Liver (tissue), 9 donors: ENCODE measurements around the gene DOCK2. TPM values are rescaled to one million over a fixed set of nuclear protein-coding genes. Genes with fewer than 3 reads are reported as not detected.

Experiments
- DNase-seq: peaks from one replicate; pipeline ENCODE4 v3.0.0-alpha.2; 2017; ENCODE audit warnings: low spot score
- H3K27ac ChIP-seq, 2 donors: one replicate each; pipeline ENCODE4 v1.7.0; 2013; ENCODE audit warnings: inconsistent platforms in 2 of 2, low read length in 2 of 2, control low read depth in 1 of 2, low read depth in 1 of 2, mild to moderate bottlenecking in 1 of 2
- H3K27me3 ChIP-seq, 4 donors: one replicate each; pipeline versions ENCODE4 v1.6.1 to v1.7.0; 2013; ENCODE audit warnings: low read length in 3 of 4, inconsistent platforms in 1 of 4, mild to moderate bottlenecking in 1 of 4, moderate library complexity in 1 of 4; ENCODE audit not compliant: control insufficient read depth in 4 of 4, insufficient read depth in 4 of 4
- H3K36me3 ChIP-seq, 4 donors: one replicate each; pipeline versions ENCODE4 v1.6.1 to v1.7.0; 2013; ENCODE audit warnings: low read length in 3 of 4, mild to moderate bottlenecking in 3 of 4, low read depth in 1 of 4, moderate library complexity in 1 of 4; ENCODE audit not compliant: control insufficient read depth in 4 of 4, insufficient read depth in 3 of 4
- H3K4me1 ChIP-seq, 4 donors: one replicate each; pipeline versions ENCODE4 v1.6.1 to v1.7.0; 2013; ENCODE audit warnings: low read length in 3 of 4, mild to moderate bottlenecking in 3 of 4, moderate library complexity in 1 of 4; ENCODE audit not compliant: control insufficient read depth in 4 of 4, insufficient read depth in 4 of 4
- H3K4me3 ChIP-seq, 3 donors: one replicate each; pipeline versions ENCODE4 v1.6.1 to v1.7.0; 2013; ENCODE audit warnings: low read length in 3 of 3, control low read depth in 1 of 3, low read depth in 1 of 3, mild to moderate bottlenecking in 1 of 3
- H3K9ac ChIP-seq, 2 donors: one replicate each; pipeline ENCODE4 v1.7.0; 2013; ENCODE audit warnings: low read length in 2 of 2, mild to moderate bottlenecking in 2 of 2, moderate library complexity in 2 of 2, control low read depth in 1 of 2, low read depth in 1 of 2
- H3K9me3 ChIP-seq, 4 donors: one replicate each; pipeline versions ENCODE4 v1.6.1 to v1.7.0; 2013; ENCODE audit warnings: low read length in 3 of 4; ENCODE audit not compliant: control insufficient read depth in 4 of 4
- EGR1 ChIP-seq, 2 donors: IDR thresholded peaks; 2 replicates each; pipeline ENCODE4 v1.6.1; 2016 to 2018; ENCODE audit warnings: antibody characterized with exemption in 2 of 2, low read depth in 2 of 2
- FOXA1 ChIP-seq: IDR thresholded peaks from 2 replicates; pipeline ENCODE4 v1.6.1; 2016; ENCODE audit warnings: antibody characterized with exemption
- FOXA2 ChIP-seq: IDR thresholded peaks from 2 replicates; pipeline ENCODE4 v1.6.1; 2016; ENCODE audit warnings: antibody characterized with exemption
- GABPA ChIP-seq, 2 donors: IDR thresholded peaks in 1 of 2; conservative IDR thresholded peaks in 1 of 2; 2 replicates each; pipeline ENCODE4 v1.6.1; 2016; ENCODE audit warnings: antibody characterized with exemption in 2 of 2, mild to moderate bottlenecking in 1 of 2, moderate library complexity in 1 of 2
- HNF4A ChIP-seq, 2 donors: conservative IDR thresholded peaks; 2 replicates each; pipeline ENCODE4 v1.6.1; 2016; ENCODE audit warnings: antibody characterized with exemption in 2 of 2, mild to moderate bottlenecking in 2 of 2
- HNF4G ChIP-seq: IDR thresholded peaks from 2 replicates; pipeline ENCODE4 v1.6.1; 2016; ENCODE audit warnings: antibody characterized with exemption
- JUND ChIP-seq, 2 donors: IDR thresholded peaks; 2 replicates each; pipeline ENCODE4 v1.6.1; 2016; ENCODE audit warnings: antibody characterized with exemption in 2 of 2
- NR2F2 ChIP-seq: IDR thresholded peaks from 2 replicates; pipeline ENCODE4 v1.6.1; 2016; ENCODE audit warnings: antibody characterized with exemption
- RAD21 ChIP-seq, 2 donors: IDR thresholded peaks; 2 replicates each; pipeline ENCODE4 v1.6.1; 2016; ENCODE audit warnings: antibody characterized with exemption in 2 of 2, mild to moderate bottlenecking in 2 of 2
- RXRA ChIP-seq, 2 donors: IDR thresholded peaks; 2 replicates each; pipeline ENCODE4 v1.6.1; 2017 to 2018; ENCODE audit warnings: antibody characterized with exemption in 2 of 2, mild to moderate bottlenecking in 1 of 2
- SP1 ChIP-seq: IDR thresholded peaks from 2 replicates; pipeline ENCODE4 v1.6.1; 2018; ENCODE audit warnings: antibody characterized with exemption, mild to moderate bottlenecking
- YY1 ChIP-seq: IDR thresholded peaks from 2 replicates; pipeline ENCODE4 v1.6.1; 2016; ENCODE audit warnings: antibody characterized with exemption, mild to moderate bottlenecking
- WGBS: extraction: QIAGEN DNeasy Blood & Tissue Kit; methylation state at CpG from one replicate; pipeline ENCODE4 v1.1.7; 2013; 5-methylcytosine and 5-hydroxymethylcytosine counted together
- polyA plus RNA-seq, 2 donors: library from polyadenylated mRNA; stranded (reverse) in 1 of 2; unstranded in 1 of 2; fragments of 200-250 nt in 1 of 2; fragments of >200 nt in 1 of 2; fragmentation: Nextera tagmentation in 1 of 2; extraction: Ambion mirVana in 1 of 2; gene quantifications; one replicate each; pipeline versions ENCODE4 v1.2.1 to v1.2.3, GENCODE V29; 2013 to 2015
- total RNA-seq, 2 donors: library from RNA; depleted of rRNA; stranded (reverse); fragments of >200 nt; gene quantifications; one replicate each; pipeline ENCODE4 v1.2.3, GENCODE V29; 2014
- TF ChIP-seq, protein P1 (sequence below): IDR thresholded peaks from 2 replicates; pipeline ENCODE4 v1.6.1; 2016; ENCODE audit warnings: antibody characterized with exemption, mild to moderate bottlenecking
- TF ChIP-seq, protein P2 (sequence below): IDR thresholded peaks from 2 replicates; pipeline ENCODE4 v1.6.1; 2016; ENCODE audit warnings: antibody characterized with exemption
- TF ChIP-seq, protein P3 (sequence below): fragments of 150-350 bp; IDR thresholded peaks from 2 replicates; pipeline ENCODE4 v1.5.1; 2017; ENCODE audit warnings: improper control_type of control experiment, low read depth, low read length; ENCODE audit not compliant: missing input control
- TF ChIP-seq, protein P4 (sequence below): IDR thresholded peaks from 2 replicates; pipeline ENCODE4 v1.6.1; 2016; ENCODE audit warnings: antibody characterized with exemption
- TF ChIP-seq, protein P5 (sequence below): IDR thresholded peaks from 2 replicates; pipeline ENCODE4 v1.6.1; 2016; ENCODE audit warnings: antibody characterized with exemption
- donor health status: healthy.
- donor health status: healthy.
- donor health status: healthy.
- donor health status: healthy.
- donor health status: healthy.

Gene DOCK2
- total and polyA plus RNA-seq, 4 donors = 2.3 to 26.6 (median 8.2) TPM

DNA sequence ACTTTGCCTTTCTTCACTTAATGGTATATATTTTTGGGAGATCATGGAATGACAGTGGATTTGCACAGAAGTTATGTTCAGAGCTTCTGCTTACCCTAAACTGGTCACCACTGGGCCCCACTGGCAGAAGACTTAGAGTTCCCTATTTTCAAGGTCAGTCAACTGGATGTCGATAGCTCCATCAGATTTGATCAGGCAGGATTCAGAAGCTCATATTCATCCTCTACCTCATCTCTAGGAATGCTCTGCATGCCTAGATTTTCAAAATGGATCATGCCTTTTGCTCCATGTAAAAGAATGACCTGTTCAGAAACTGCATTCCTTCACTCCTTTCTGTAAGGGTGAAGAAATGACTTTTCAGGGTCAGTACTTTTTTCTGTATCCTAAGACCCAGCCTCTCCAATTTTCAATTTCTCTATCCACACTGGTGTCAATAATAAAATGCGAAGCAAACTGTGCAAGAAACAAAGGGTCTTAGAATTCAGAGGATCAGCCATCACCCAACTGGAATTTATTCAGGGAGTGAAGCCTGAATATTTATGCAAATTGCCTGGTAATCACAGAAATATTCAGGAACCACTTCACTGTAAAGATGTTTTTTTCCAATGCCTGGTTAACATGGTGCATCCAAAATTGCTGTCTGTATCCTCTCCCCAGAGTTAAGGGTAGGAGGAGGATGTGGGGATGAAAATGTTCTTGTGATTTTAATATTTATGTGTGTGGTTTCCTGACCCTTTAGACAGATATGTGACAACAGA, 125.4 kb downstream of the DOCK2 start:
- no peaks in the 10 kb centered on the region for H3K9me3 ChIP-seq
- H3K36me3 ChIP-seq = no peaks in the 10 kb centered on the region
- DNase-seq = no peak
- no peak overlapping the region for H3K9ac ChIP-seq
- TF ChIP-seq HNF4A (conservative IDR thresholded peaks at IDR 0.05) = no peak
- TF ChIP-seq, protein P1, sequence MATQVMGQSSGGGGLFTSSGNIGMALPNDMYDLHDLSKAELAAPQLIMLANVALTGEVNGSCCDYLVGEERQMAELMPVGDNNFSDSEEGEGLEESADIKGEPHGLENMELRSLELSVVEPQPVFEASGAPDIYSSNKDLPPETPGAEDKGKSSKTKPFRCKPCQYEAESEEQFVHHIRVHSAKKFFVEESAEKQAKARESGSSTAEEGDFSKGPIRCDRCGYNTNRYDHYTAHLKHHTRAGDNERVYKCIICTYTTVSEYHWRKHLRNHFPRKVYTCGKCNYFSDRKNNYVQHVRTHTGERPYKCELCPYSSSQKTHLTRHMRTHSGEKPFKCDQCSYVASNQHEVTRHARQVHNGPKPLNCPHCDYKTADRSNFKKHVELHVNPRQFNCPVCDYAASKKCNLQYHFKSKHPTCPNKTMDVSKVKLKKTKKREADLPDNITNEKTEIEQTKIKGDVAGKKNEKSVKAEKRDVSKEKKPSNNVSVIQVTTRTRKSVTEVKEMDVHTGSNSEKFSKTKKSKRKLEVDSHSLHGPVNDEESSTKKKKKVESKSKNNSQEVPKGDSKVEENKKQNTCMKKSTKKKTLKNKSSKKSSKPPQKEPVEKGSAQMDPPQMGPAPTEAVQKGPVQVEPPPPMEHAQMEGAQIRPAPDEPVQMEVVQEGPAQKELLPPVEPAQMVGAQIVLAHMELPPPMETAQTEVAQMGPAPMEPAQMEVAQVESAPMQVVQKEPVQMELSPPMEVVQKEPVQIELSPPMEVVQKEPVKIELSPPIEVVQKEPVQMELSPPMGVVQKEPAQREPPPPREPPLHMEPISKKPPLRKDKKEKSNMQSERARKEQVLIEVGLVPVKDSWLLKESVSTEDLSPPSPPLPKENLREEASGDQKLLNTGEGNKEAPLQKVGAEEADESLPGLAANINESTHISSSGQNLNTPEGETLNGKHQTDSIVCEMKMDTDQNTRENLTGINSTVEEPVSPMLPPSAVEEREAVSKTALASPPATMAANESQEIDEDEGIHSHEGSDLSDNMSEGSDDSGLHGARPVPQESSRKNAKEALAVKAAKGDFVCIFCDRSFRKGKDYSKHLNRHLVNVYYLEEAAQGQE = no peak
- TF ChIP-seq GABPA (IDR thresholded peaks at IDR 0.05 in 1 of 2, conservative IDR thresholded peaks at IDR 0.05 in 1 of 2) = no peak
- TF ChIP-seq NR2F2 = no peak
- no peak for TF ChIP-seq SP1
- TF ChIP-seq YY1 = no peak
- no peak for TF ChIP-seq RXRA (IDR thresholded peaks at IDR 0.05)
- TF ChIP-seq FOXA2 = no peak
- TF ChIP-seq, protein P2, sequence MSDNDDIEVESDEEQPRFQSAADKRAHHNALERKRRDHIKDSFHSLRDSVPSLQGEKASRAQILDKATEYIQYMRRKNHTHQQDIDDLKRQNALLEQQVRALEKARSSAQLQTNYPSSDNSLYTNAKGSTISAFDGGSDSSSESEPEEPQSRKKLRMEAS = no peak
- no peak for TF ChIP-seq JUND (IDR thresholded peaks at IDR 0.05)
- TF ChIP-seq RAD21 (IDR thresholded peaks at IDR 0.05) = no peak
- TF ChIP-seq, protein P3, sequence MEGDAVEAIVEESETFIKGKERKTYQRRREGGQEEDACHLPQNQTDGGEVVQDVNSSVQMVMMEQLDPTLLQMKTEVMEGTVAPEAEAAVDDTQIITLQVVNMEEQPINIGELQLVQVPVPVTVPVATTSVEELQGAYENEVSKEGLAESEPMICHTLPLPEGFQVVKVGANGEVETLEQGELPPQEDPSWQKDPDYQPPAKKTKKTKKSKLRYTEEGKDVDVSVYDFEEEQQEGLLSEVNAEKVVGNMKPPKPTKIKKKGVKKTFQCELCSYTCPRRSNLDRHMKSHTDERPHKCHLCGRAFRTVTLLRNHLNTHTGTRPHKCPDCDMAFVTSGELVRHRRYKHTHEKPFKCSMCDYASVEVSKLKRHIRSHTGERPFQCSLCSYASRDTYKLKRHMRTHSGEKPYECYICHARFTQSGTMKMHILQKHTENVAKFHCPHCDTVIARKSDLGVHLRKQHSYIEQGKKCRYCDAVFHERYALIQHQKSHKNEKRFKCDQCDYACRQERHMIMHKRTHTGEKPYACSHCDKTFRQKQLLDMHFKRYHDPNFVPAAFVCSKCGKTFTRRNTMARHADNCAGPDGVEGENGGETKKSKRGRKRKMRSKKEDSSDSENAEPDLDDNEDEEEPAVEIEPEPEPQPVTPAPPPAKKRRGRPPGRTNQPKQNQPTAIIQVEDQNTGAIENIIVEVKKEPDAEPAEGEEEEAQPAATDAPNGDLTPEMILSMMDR = no peak
- TF ChIP-seq, protein P4, sequence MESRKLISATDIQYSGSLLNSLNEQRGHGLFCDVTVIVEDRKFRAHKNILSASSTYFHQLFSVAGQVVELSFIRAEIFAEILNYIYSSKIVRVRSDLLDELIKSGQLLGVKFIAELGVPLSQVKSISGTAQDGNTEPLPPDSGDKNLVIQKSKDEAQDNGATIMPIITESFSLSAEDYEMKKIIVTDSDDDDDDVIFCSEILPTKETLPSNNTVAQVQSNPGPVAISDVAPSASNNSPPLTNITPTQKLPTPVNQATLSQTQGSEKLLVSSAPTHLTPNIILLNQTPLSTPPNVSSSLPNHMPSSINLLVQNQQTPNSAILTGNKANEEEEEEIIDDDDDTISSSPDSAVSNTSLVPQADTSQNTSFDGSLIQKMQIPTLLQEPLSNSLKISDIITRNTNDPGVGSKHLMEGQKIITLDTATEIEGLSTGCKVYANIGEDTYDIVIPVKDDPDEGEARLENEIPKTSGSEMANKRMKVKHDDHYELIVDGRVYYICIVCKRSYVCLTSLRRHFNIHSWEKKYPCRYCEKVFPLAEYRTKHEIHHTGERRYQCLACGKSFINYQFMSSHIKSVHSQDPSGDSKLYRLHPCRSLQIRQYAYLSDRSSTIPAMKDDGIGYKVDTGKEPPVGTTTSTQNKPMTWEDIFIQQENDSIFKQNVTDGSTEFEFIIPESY = no peak
- TF ChIP-seq, protein P5, sequence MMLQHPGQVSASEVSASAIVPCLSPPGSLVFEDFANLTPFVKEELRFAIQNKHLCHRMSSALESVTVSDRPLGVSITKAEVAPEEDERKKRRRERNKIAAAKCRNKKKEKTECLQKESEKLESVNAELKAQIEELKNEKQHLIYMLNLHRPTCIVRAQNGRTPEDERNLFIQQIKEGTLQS = no peak
- TF ChIP-seq HNF4G = no peak
- TF ChIP-seq EGR1 (IDR thresholded peaks at IDR 0.05; ENCODE audit: low read depth in 2 of 2) = no peak
- no peak for TF ChIP-seq FOXA1
- 81% methylated on average over 2 of the region's 2 CpGs for WGBS
- no peak overlapping the region for H3K4me3 ChIP-seq
- H3K4me1 ChIP-seq = no peaks in the 10 kb centered on the region
- H3K27me3 ChIP-seq = peaks cover 0 to 2% (median 0%) of the 10 kb centered on the region in 4 donors
- H3K27ac ChIP-seq = no peak overlapping the region
